CD14-positive monocyte (primary cell): ENCODE results near the gene GALNT15. TPM values are rescaled to one million over a fixed set of nuclear protein-coding genes. Genes with fewer than 3 reads are reported as not detected.

ENCODE experiments used
- DNase-seq, 3 donors: peaks; one replicate each; pipeline ENCODE4 v3.0.0-alpha.2; 2011 to 2022
- H2AFZ ChIP-seq: 2 replicates; pipeline ENCODE4 v1.6.0; 2012; ENCODE audit warnings: mild to moderate bottlenecking, low read depth, low read length, inconsistent platforms; ENCODE audit not compliant: insufficient read depth, poor library complexity, severe bottlenecking
- H3K27ac ChIP-seq, 2 donors: 1 replicate in 1 of 2; 2 replicates in 1 of 2; pipeline ENCODE4 v1.5.1; 2012 to 2013; ENCODE audit warnings: low read length in 2 of 2, control low read depth in 1 of 2, inconsistent platforms in 1 of 2, low read depth in 1 of 2, mild to moderate bottlenecking in 1 of 2
- H3K27me3 ChIP-seq, 2 donors: one replicate each; pipeline versions ENCODE4 v1.6.0 to v1.6.1; 2011 to 2013; ENCODE audit warnings: low read length in 2 of 2; ENCODE audit not compliant: control insufficient read depth in 2 of 2, insufficient read depth in 2 of 2
- H3K36me3 ChIP-seq, 2 donors: replicated peaks in 1 of 2; 1 replicate in 1 of 2; 2 replicates in 1 of 2; pipeline versions ENCODE4 v1.5.1 to v1.6.1; 2012 to 2013; ENCODE audit warnings: low read length in 2 of 2, control low read depth in 1 of 2, inconsistent platforms in 1 of 2, mild to moderate bottlenecking in 1 of 2; ENCODE audit not compliant: insufficient read depth in 2 of 2, control insufficient read depth in 1 of 2
- H3K4me1 ChIP-seq, 2 donors: 1 replicate in 1 of 2; 2 replicates in 1 of 2; pipeline versions ENCODE4 v1.5.1 to v1.6.1; 2012 to 2013; ENCODE audit warnings: low read length in 2 of 2, control low read depth in 1 of 2, inconsistent platforms in 1 of 2, mild to moderate bottlenecking in 1 of 2, moderate library complexity in 1 of 2; ENCODE audit not compliant: insufficient read depth in 2 of 2, control insufficient read depth in 1 of 2
- H3K4me2 ChIP-seq: replicated peaks from 2 replicates; pipeline ENCODE3; 2012; ENCODE audit warnings: low read length, moderate library complexity, mild to moderate bottlenecking; ENCODE audit not compliant: poor library complexity, severe bottlenecking; ENCODE audit errors: extremely low read depth
- H3K4me3 ChIP-seq, 3 experiments: fragments of 200-600 bp in 1 of 3; sonication (generic) in 1 of 3; replicated peaks in 1 of 3; 1 replicate in 2 of 3; 2 replicates in 1 of 3; pipeline ENCODE4 v1.5.1; 2011 to 2013; ENCODE audit warnings: low read length in 3 of 3, mild to moderate bottlenecking in 3 of 3, control low read depth in 2 of 3, low read depth in 2 of 3, inconsistent platforms in 1 of 3, moderate library complexity in 1 of 3
- H3K79me2 ChIP-seq: 2 replicates; pipeline ENCODE4 v1.6.0; 2012; ENCODE audit warnings: mild to moderate bottlenecking, control low read depth, inconsistent platforms, low read length, moderate library complexity; ENCODE audit not compliant: insufficient read depth
- H3K9ac ChIP-seq: 2 replicates; pipeline ENCODE4 v1.6.0; 2017; ENCODE audit warnings: low read length, mild to moderate bottlenecking; ENCODE audit not compliant: insufficient read depth, poor library complexity, severe bottlenecking
- H3K9me3 ChIP-seq, 2 donors: replicated peaks in 1 of 2; 1 replicate in 1 of 2; 2 replicates in 1 of 2; pipeline versions ENCODE4 v1.5.1 to v1.6.1; 2012 to 2013; ENCODE audit warnings: low read length in 2 of 2, control low read depth in 1 of 2; ENCODE audit not compliant: control insufficient read depth in 1 of 2, insufficient read depth in 1 of 2
- H4K20me1 ChIP-seq: 2 replicates; pipeline ENCODE4 v1.6.0; 2012; ENCODE audit warnings: mild to moderate bottlenecking, low read length, control low read depth, moderate library complexity; ENCODE audit not compliant: insufficient read depth
- H3K27ac Mint-ChIP-seq, 7 donors: one replicate each; pipeline ENCODE4 v1.8.0; 2020; ENCODE audit warnings: mild to moderate bottlenecking in 7 of 7, mixed read lengths in 7 of 7, moderate library complexity in 6 of 7, inconsistent platforms in 2 of 7
- H3K27me3 Mint-ChIP-seq, 3 donors: one replicate each; pipeline ENCODE4 v1.8.0; 2021 to 2022; ENCODE audit warnings: low read depth in 3 of 3, mild to moderate bottlenecking in 3 of 3, mixed read lengths in 3 of 3, moderate library complexity in 3 of 3, inconsistent platforms in 1 of 3
- H3K36me3 Mint-ChIP-seq, 2 donors: one replicate each; pipeline ENCODE4 v1.8.0; 2020; ENCODE audit warnings: mixed read lengths in 2 of 2, inconsistent platforms in 1 of 2, mild to moderate bottlenecking in 1 of 2
- H3K4me1 Mint-ChIP-seq: one replicate; pipeline ENCODE4 v1.8.0; 2020; ENCODE audit warnings: mild to moderate bottlenecking, mixed read lengths
- H3K4me3 Mint-ChIP-seq, 2 donors: one replicate each; pipeline ENCODE4 v1.8.0; 2020; ENCODE audit warnings: mild to moderate bottlenecking in 2 of 2, mixed read lengths in 2 of 2, moderate library complexity in 1 of 2
- H3K9me3 Mint-ChIP-seq, 7 donors: one replicate each; pipeline ENCODE4 v1.8.0; 2020 to 2022; ENCODE audit warnings: mixed read lengths in 7 of 7, mild to moderate bottlenecking in 6 of 7, moderate library complexity in 6 of 7, inconsistent platforms in 2 of 7
- CTCF ChIP-seq: fragments of 200-600 bp; IDR thresholded peaks from one replicate; pipeline ENCODE4 v1.8.0; 2022; ENCODE audit warnings: antibody characterized with exemption, mild to moderate bottlenecking
- WGBS: methylation state at CpG from one replicate; pipeline ENCODE4 v1.1.5; 2013; ENCODE audit warnings: missing lambda C conversion rate; ENCODE audit not compliant: insufficient coverage; 5-methylcytosine and 5-hydroxymethylcytosine counted together
- intact Hi-C, 2 donors: fragments of 100-400 bp; cut with micrococcal nuclease; formaldehyde crosslinking; loops; one replicate each; pipeline versions ENCODE4 v1.15.0 to v1.15.1; 2023
- polyA minus RNA-seq: library from RNA; depleted of rRNA, polyadenylated mRNA; stranded (reverse); fragments of >200 nt; gene quantifications from 2 replicates; pipeline ENCODE4 v1.2.3, GENCODE V29; 2012
- polyA plus RNA-seq, 3 donors: library from polyadenylated mRNA; depleted of rRNA in 1 of 3; unstranded in 2 of 3; stranded (reverse) in 1 of 3; fragments of 300-500 nt in 2 of 3; fragments of >200 nt in 1 of 3; fragmentation: Illumina TruSeq in 2 of 3; gene quantifications; 1 replicate in 2 of 3; 2 replicates in 1 of 3; pipeline ENCODE4 v1.2.3, GENCODE V29; 2012 to 2021
- total RNA-seq, 12 experiments: library from RNA in 1 of 12; stranded (reverse) in 1 of 12; fragments of 120-200 nt in 1 of 12; gene quantifications; one replicate each; pipeline ENCODE4 v1.2.4 and lab custom pipeline; 2013 to 2026; ENCODE audit warnings: mixed read lengths in 6 of 12, inconsistent platforms in 1 of 12

GALNT15 gene
- total RNA-seq (2013), result 0.02 TPM
- polyA plus RNA-seq, result not detected
- not detected in 2 replicates for polyA minus RNA-seq
- 0 to 1.8 (median 0.12) reads per million in 11 experiments for total RNA-seq (lab: John Stamatoyannopoulos, UW)

GRCh38 chr3:16174389-16174788 is at the start of gene GALNT15:
Gene GALNT15, plus strand, starts transcription at chr3:16174680. Its CDS starts 472 bp downstream, at chr3:16175152.
- Histone ChIP-seq H3K9ac (no peak within 1 kb of the TSS), H3K36me3 (no peaks in the 10 kb centered on the region), H2AFZ (no peak within 1 kb of the TSS), H3K27ac (no peak within 1 kb of the TSS), H3K4me2 (no peak within 1 kb of the TSS), H3K4me3 (no peak within 1 kb of the TSS), H3K79me2 (no peaks in the 10 kb centered on the region), H3K9me3 (peaks cover 0 to 5% of the 10 kb centered on the region in 2 donors), H4K20me1 (no peaks in the 10 kb centered on the region), H3K27me3 (no peaks in the 10 kb centered on the region), H3K4me1 (peaks cover 2 to 5% of the 10 kb centered on the region in 2 donors)
- intact Hi-C loops, result no loop called here
- H3K27ac Mint-ChIP-seq, result no peak within 1 kb of the TSS
- no peaks in the 10 kb centered on the region for H3K36me3 Mint-ChIP-seq
- peaks cover 8% of the 10 kb centered on the region for H3K4me1 Mint-ChIP-seq
- DNase-seq, result no peak
- 82% methylated on average over 5 of the region's 8 CpGs for WGBS
- peaks cover 6 to 9% (median 7%) of the 10 kb centered on the region in 3 donors for H3K27me3 Mint-ChIP-seq
- H3K4me3 Mint-ChIP-seq, result no peak within 1 kb of the TSS
- TF ChIP-seq CTCF, result no peak
- peaks cover 0 to 6% (median 3%) of the 10 kb centered on the region in 7 donors for H3K9me3 Mint-ChIP-seq

GRCh38 chr3:16126634-16127033 is 47.8 kb upstream of the GALNT15 start:
- H3K79me2 ChIP-seq, result no peaks in the 10 kb centered on the region
- H3K27ac ChIP-seq, result no peak overlapping the region
- no peak for DNase-seq
- H3K9me3 ChIP-seq, result no peaks in the 10 kb centered on the region
- H3K4me1 ChIP-seq, result no peaks in the 10 kb centered on the region
- no peak overlapping the region for H3K4me2 ChIP-seq
- Mint-ChIP-seq H3K9me3 (peaks cover 0 to 5% (median 0%) of the 10 kb centered on the region in 7 donors), H3K36me3 (no peaks in the 10 kb centered on the region), H3K4me1 (no peaks in the 10 kb centered on the region), H3K27me3 (peaks cover 0 to 1% (median 0%) of the 10 kb centered on the region in 3 donors), H3K27ac (no peak overlapping the region), H3K4me3 (no peak overlapping the region)
- intact Hi-C loops, result no loop called here
- no peaks in the 10 kb centered on the region for H3K27me3 ChIP-seq
- H4K20me1 ChIP-seq, result no peaks in the 10 kb centered on the region
- no peak overlapping the region for H3K9ac ChIP-seq
- TF ChIP-seq CTCF, result no peak
- 95% methylated on average over 6 of the region's 8 CpGs for WGBS
- no peak overlapping the region for H3K4me3 ChIP-seq
- no peaks in the 10 kb centered on the region for H3K36me3 ChIP-seq
- no peak overlapping the region for H2AFZ ChIP-seq
